ENCODE measurements around the gene OR10X1. TPM values are rescaled to one million over a fixed set of nuclear protein-coding genes. Genes with fewer than 3 reads are reported as not detected.

Gene OR10X1
- not detected for total RNA-seq

DNA sequence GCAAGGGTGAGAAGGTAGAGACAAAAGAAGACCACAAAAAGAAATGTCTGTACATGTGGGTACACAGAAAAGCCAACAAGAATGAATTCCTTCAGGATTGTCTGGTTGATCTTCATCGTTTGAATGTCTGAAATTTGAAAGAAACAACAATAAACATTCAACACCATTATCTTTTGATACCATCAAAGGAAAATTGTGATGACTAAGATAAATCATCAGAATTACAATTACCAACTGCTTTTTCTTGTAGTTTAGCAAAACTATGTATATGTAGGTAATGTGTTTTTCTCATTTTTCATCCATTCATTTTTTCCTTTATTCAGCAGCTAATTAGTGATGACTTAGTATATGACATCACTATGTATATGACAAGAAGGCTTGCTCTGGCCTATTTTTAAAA is at the start of gene OR10X1:
Gene OR10X1, minus strand, starts transcription at position 167 of the 400 bp plus-strand sequence. Its CDS starts 0 bp downstream, at position 167.
- no peak for DNase-seq (ENCODE audit: low spot score)

DNA sequence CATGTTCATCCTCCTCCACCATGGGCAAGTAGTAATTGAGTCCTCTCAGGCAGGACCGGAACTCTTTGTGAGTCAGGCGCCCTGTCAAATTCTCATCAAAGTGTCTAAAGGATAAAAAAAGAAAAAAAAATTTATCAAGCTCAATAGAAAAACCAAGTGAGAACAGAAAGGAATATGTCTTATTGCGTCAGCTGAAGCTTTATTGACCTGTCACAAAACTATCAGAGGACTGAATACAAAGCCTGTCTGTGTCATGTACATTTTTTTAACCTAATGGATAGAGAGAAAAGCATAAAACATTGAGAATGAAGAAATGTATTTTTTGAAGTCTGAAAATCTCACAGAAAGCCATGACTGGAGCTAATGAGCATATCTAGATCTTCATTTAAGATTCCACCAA is 34.1 kb upstream of the OR10X1 start:
- DNase-seq (ENCODE audit: low spot score): no peak

DNA sequence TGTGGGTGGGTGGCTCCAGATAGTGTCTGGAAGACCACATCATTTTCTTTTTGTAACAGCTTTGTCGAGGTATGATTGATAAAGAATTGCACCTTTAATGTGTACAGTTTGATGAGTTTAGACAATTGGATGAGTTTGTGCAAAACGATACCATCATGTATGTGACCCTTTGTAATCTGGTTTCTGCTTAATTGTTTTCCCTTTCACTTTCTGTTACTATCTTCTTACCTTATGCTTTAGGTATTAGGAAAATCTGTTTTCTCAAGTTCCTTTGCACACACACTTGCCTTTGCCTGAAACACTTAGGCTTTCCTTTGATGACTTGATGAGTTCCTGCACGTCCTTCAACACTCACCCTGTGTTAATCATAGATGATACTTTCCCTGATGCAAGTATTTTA is 32.2 kb upstream of the OR10X1 start:
- no peak for DNase-seq (ENCODE audit: low spot score)

DNA sequence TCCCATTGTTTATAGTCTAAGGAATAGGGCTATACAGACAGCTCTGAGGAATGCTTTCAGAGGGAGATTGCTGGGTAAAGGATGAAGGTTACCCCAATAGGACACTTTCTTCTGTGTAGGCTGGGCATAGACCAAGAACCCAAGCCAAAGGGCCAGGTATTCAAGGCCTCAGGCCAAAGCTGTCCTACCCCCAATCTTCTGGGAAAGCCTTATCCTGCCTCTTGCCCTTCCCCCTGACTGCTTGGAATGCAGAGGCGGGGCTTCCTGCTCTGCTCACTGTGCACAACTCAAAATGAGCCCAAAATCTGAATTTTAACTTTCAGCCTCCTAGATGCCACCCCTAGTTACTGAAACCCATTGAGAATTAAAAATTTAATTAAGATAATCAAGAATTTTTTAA is 27.6 kb upstream of the OR10X1 start:
- no peak for DNase-seq (ENCODE audit: low spot score)

DNA sequence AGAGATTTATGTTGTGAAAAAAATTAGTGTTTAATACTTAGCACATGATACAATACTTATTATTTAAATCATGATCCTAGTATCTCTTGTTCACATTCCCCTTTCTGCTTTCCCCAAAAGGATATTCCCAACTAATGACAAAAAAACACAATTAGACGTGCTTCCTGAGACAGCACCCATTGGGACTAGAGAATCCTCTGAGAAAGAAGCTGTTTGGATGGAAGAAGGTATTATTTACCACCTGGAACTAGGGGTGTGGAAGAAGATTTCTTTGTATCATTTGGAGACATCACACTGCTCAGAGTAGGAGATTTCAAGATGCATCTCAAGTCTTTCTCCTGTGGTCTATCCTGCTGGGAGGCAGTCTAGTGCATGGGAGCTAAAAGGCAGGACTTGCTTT is 25.3 kb upstream of the OR10X1 start, which contains the start of gene OR10Z1:
Gene OR10Z1, plus strand, starts transcription at position 301 of the 400 bp plus-strand sequence. CDS start 1,171 bp downstream, outside the sequence.
- DNase-seq (ENCODE audit: low spot score): no peak

- no peak for DNase-seq (ENCODE audit: low spot score)
Observed at GRCh38 chr1:158600735-158601134, 21.0 kb upstream of the OR10X1 start.

- no peak for DNase-seq (ENCODE audit: low spot score)
Observed at GRCh38 chr1:158586942-158587341, 7.2 kb upstream of the OR10X1 start.

DNA sequence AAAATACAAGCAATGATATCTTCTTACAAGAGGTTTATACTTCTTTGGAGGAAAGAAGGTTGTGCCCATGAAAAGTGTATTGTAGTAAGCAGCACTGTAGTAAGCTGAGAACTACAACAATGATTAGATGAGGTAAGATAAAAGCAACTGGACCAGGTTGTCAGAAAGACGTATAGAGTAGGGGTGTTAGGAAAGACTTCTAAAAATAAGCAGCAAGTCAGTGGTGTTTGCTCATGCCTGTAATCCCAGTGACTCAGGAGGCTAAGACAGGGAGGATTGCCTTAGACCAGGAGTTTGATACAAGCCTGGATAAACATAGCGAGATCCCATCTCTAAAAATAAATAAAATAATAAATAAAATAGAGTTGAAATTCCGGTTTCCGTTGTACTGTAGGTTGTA is 4.3 kb upstream of the OR10X1 start:
- DNase-seq (ENCODE audit: low spot score): no peak

DNA sequence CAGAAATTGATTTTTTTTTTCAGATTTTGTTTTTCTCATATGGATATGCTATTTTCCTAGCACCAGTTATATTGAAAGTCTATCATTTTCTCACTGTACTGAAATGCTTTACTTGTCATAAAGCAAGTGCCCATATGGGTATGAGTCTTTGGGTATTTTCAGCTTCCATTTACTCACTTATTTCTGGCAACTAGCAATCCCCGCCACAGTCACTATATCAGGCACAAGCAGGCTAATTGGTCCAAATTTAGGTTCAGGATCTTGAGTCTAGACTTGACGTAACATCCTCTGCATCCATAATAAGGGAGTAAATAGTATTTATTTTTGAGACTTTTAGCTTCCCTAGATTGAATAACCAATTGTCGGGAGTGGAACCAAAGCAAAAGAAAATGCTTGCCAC is 2.1 kb downstream of the OR10X1 start:
- no peak for DNase-seq (ENCODE audit: low spot score)

- no peak for DNase-seq (ENCODE audit: low spot score)
Observed at GRCh38 chr1:158572226-158572625, 7.5 kb downstream of the OR10X1 start.

- DNase-seq (ENCODE audit: low spot score): no peak
Observed at GRCh38 chr1:158570480-158570879, 9.2 kb downstream of the OR10X1 start, which contains the start of gene OR6P1. OR6P1 (minus strand) TSS chr1:158570580; CDS start chr1:158563604, 6,976 bp downstream.

- DNase-seq (ENCODE audit: low spot score): no peak
Observed at GRCh38 chr1:158564608-158565007, 15.1 kb downstream of the OR10X1 start.

DNA sequence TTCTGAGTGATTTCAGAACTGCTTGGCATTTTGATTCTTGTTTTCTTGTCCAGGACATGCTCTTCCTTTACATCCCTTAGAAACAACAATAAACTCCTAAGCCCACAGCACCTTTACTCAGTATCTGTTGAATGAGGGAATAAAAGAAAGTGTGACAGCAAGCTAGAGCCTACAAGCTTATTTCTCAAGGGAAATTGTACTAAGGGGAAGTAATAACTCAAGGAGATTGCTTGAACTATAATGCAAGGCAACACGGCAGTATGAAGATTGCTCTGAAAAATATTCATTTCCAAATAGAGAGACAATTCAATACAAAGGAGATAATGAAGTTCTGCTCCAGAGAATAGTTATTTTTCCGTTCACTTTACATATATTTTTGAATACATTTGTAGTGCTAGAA is 15.8 kb downstream of the OR10X1 start:
- no peak for DNase-seq (ENCODE audit: low spot score)

- no peak for DNase-seq (ENCODE audit: low spot score)
Observed at GRCh38 chr1:158559696-158560095, 20.0 kb downstream of the OR10X1 start.

GRCh38 chr1:158554352-158554751 is 25.3 kb downstream of the OR10X1 start, which contains the start of gene OR6Y1:
OR6Y1 (minus strand) TSS chr1:158554405; CDS start chr1:158548105, 6,300 bp downstream.
- no peak for DNase-seq (ENCODE audit: low spot score)

DNA sequence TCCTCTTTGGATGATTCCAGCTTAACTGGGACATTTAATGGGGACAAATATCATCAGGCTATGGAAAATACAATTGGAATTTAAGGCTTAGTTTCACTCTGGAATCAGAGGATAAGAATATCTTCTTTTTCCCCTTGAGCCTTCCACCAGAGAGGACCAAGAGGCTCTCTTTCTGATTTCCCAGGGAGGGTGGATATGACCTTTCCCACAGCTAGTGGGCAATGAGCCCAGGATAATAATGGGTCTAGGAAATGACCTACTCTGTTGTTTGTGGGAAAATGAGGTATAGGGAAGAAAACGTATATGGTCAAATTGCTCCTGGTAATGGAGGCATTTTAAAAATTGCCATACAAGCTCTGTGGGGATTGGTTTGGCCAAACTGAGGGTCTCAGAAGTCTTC is 27.4 kb downstream of the OR10X1 start:
- DNase-seq (ENCODE audit: low spot score): no peak

- no peak for DNase-seq (ENCODE audit: low spot score)
Observed at GRCh38 chr1:158547533-158547932, 32.2 kb downstream of the OR10X1 start.

DNA sequence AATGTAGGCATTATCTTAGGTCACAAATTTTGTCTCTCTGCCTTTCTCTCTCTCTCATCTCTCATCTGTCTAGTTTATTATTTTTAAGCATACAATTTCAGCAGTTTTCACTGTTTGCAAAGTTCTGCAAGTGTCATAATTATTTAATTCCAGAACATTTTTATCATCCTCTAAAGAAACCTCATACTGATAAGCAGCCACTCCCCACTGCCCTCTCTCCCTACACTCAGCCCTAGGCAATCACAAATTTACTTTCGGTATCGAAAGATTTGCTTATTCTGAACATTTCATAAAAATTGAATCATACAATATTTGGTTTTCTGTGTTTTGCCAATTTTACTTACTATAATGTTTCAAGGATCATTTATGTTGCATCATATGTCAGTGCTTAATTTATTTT is 42.1 kb downstream of the OR10X1 start:
- no peak for DNase-seq (ENCODE audit: low spot score)

- no peak for DNase-seq (ENCODE audit: low spot score)
Observed at GRCh38 chr1:158534496-158534895, 45.2 kb downstream of the OR10X1 start.

Other genes with a start within 250 kb of the OR10X1 start
- not detected for gene CD1B, start 248.4 kb downstream of the OR10X1 start, total RNA-seq
- gene CD1E, start 226.0 kb downstream of the OR10X1 start, total RNA-seq: 0.52 TPM
- not detected for gene OR10T2, start 180.4 kb downstream of the OR10X1 start, total RNA-seq
- gene OR10K2, start 153.7 kb downstream of the OR10X1 start, total RNA-seq: not detected
- not detected for gene OR10K1, start 118.1 kb downstream of the OR10X1 start, total RNA-seq
- not detected for gene OR10R2, start 107.7 kb downstream of the OR10X1 start, total RNA-seq
- gene OR6Y1, start 25.5 kb downstream of the OR10X1 start, total RNA-seq: not detected
- gene OR6P1, start 9.3 kb downstream of the OR10X1 start, total RNA-seq: not detected
- gene OR10Z1, start 25.4 kb upstream of the OR10X1 start, total RNA-seq: not detected
- gene SPTA1, start 106.8 kb upstream of the OR10X1 start, total RNA-seq: not detected
- not detected for gene OR6K2, start 120.8 kb upstream of the OR10X1 start, total RNA-seq
- gene OR6K3, start 140.8 kb upstream of the OR10X1 start, total RNA-seq: not detected
- gene OR6K6, start 174.8 kb upstream of the OR10X1 start, total RNA-seq: not detected
- gene OR6N1, start 192.3 kb upstream of the OR10X1 start, total RNA-seq: not detected
- gene OR6N2, start 201.3 kb upstream of the OR10X1 start, total RNA-seq: not detected

All from ureter (tissue), 1 donor.